Measurements from ENCODE around the gene PAPSS2. TPM values are rescaled to one million over a fixed set of nuclear protein-coding genes. Genes with fewer than 3 reads are reported as not detected.
A peak's percentile ranks its signal among the peaks of the same experiment; 100 is the strongest.
"Not testable (repeated sequence)": the region's sequence is repeated elsewhere in the genome, so short reads cannot be mapped to it uniquely, and the experiment has no call there.

The PAPSS2 gene
- total RNA-seq (84.2 TPM), polyA plus RNA-seq (ENCODE audit: insufficient read depth, low read depth, low replicate concordance) (23.5 TPM)
- long read RNA-seq, donor 1, partial matches to known transcripts = 0 of 1 reads
- long read RNA-seq, donor 1, other reads (novel, unspliced or antisense) = 0 of 1 reads
- long read RNA-seq, donor 2, partial matches to known transcripts = 0 of 1 reads
- long read RNA-seq, donor 2, other reads (novel, unspliced or antisense) = 0 of 1 reads
- long read RNA-seq, donor 3, transcript PAPSS2-201 (12 exons, 3,949 nt) = major isoform, 5 of 12 reads
- long read RNA-seq, donor 3, partial matches to known transcripts = 0 of 12 reads
- long read RNA-seq, donor 3, other reads (novel, unspliced or antisense) = 7 of 12 reads
- long read RNA-seq, donor 4, partial matches to known transcripts = 0 of 2 reads
- long read RNA-seq, donor 4, other reads (novel, unspliced or antisense) = 0 of 2 reads
- long read RNA-seq, donor 5 = 0 reads
- long read RNA-seq, donor 6, partial matches to known transcripts = 0 of 1 reads
- long read RNA-seq, donor 6, other reads (novel, unspliced or antisense) = 0 of 1 reads
- long read RNA-seq, donor 7, transcript PAPSS2-201 (12 exons, 3,949 nt) = major isoform, 29 of 50 reads
- long read RNA-seq, donor 7, partial matches to known transcripts = 11 of 50 reads
- long read RNA-seq, donor 7, other reads (novel, unspliced or antisense) = 10 of 50 reads
- long read RNA-seq, donor 8, partial matches to known transcripts = 0 of 3 reads
- long read RNA-seq, donor 8, other reads (novel, unspliced or antisense) = 0 of 3 reads
- long read RNA-seq, donor 9, partial matches to known transcripts = 0 of 1 reads
- long read RNA-seq, donor 9, other reads (novel, unspliced or antisense) = 0 of 1 reads
- long read RNA-seq, donor 10, partial matches to known transcripts = 6 of 7 reads
- long read RNA-seq, donor 10, other reads (novel, unspliced or antisense) = 0 of 7 reads

DNA sequence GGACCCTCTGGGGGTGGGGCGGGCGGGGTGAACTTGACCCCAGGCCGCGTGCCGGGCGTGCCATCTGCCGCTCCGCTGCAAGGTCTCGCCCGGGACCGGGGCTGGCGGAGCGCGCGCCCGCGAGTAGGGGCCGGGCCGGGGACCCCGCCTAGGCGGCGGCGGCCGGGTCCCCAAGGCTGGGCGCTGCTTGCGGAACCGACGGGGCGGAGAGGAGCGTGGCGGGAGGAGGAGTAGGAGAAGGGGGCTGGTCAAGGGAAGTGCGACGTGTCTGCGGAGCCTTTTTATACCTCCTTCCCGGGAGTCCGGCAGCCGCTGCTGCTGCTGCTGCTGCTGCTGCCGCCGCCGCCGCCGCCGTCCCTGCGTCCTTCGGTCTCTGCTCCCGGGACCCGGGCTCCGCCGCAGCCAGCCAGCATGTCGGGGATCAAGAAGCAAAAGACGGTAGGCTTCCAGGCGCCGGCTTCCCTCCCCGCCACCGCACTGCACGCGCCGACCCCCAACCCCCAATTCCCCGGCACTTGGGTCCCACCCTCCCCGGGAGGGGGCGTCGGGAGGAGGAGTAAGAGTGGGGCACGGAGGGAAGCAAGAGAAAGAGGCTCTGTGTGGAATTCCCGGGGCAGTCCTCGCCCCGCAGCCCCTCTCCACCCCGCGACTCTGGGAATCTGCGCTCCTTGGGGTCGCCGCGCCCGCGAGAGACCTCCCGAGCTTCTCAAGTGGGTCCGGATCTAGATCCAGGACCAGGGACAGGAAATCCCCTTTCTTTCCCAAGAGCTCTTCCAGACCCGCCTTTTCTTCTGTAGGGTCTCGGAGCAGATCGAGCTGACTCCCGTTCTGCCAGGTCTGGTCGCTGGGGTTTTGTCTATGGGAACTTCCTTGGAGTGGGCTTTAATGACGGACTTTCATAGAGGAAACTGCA is at the start of gene PAPSS2:
PAPSS2 (plus strand) TSS at position 308 of the 913 bp plus-strand sequence; CDS start at position 412, 104 bp downstream.
- Histone ChIP-seq H3K9me3 (ENCODE audit: control insufficient read depth in 2 of 3, insufficient read depth in 1 of 3, low read length in 3 of 3) (no peaks in the 10 kb centered on the region), H3K9ac (ENCODE audit: low read length in 3 of 3) (peak within 1 kb of the TSS; percentile 26 to 85 (median 83)), H3K27me3 (ENCODE audit: control insufficient read depth, insufficient read depth, low read length) (no peaks in the 10 kb centered on the region), H3K36me3 (ENCODE audit: control insufficient read depth in 2 of 3, insufficient read depth in 3 of 3, low read length in 3 of 3) (no peaks in the 10 kb centered on the region), H3K4me1 (ENCODE audit: control insufficient read depth in 2 of 3, insufficient read depth in 2 of 3, low read depth in 1 of 3, low read length in 3 of 3) (peaks cover 0 to 9% (median 3%) of the 10 kb centered on the region in 3 donors), H3K27ac (ENCODE audit: low read depth in 2 of 2, low read length in 2 of 2) (peak within 1 kb of the TSS; percentile 48 to 50), H3K4me3 (ENCODE audit: low read length in 3 of 3) (peak within 1 kb of the TSS; percentile 78 to 92 (median 88))
- peak; percentile 67 to 91 (median 76) for DNase-seq
- TF ChIP-seq CTCF (IDR thresholded peaks at IDR 0.05; ENCODE audit: borderline replicate concordance, extremely low read depth, insufficient read depth) = no peak
- intact Hi-C loops (cut with DNase I) = no loop called here
- no peak for FAIRE-seq

DNA sequence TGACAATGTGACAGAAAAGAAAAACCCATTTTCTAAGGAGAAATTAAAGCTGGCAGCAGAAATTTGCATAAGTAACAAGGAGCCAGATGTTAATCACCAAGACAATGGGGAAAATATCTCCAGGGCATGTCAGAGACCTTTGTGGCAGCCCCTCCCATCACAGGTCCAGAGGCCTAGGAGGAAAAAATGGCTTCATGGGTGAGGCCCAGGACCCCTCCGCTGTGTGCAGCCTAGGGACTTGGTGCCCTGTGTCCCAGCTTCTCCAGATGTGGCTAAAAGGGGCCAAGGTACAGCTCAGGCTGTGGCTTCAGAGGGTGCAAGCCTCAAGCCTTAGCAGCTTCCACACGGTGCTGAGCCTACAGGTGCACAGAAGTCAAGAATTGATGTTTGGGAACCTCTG is 48.3 kb upstream of the PAPSS2 start:
- H3K4me1 ChIP-seq (ENCODE audit: control insufficient read depth in 2 of 3, insufficient read depth in 2 of 3, low read depth in 1 of 3, low read length in 3 of 3); H3K27ac ChIP-seq (ENCODE audit: low read depth in 2 of 2, low read length in 2 of 2); H3K36me3 ChIP-seq (ENCODE audit: control insufficient read depth in 2 of 3, insufficient read depth in 3 of 3, low read length in 3 of 3); intact Hi-C loops (cut with DNase I); H3K9me3 ChIP-seq (ENCODE audit: control insufficient read depth in 2 of 3, insufficient read depth in 1 of 3, low read length in 3 of 3); H3K27me3 ChIP-seq (ENCODE audit: control insufficient read depth, insufficient read depth, low read length); H3K4me3 ChIP-seq (ENCODE audit: low read length in 3 of 3); DNase-seq; FAIRE-seq; H3K9ac ChIP-seq (ENCODE audit: low read length in 3 of 3): not testable (repeated sequence)

DNA sequence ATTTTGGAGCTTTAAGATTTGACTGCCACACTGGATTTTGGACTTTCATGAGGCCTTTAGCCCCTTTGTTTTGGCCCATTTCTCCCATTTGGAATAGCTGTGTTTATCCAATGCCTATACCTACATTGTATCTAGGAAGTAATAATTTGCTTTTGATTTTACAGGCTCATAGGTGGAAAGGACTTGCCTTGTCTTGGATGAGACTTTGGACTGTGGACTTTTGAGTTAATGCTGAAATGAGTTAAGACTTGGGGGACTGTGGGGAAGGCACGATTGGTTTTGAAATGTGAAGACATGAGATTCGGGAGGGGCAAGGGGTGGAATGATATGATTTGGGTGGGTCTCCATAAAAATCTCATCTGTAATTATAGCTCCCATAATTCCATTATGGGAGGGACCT is 47.6 kb upstream of the PAPSS2 start:
- Histone ChIP-seq H3K9me3 (ENCODE audit: control insufficient read depth in 2 of 3, insufficient read depth in 1 of 3, low read length in 3 of 3) (no peaks in the 10 kb centered on the region), H3K36me3 (ENCODE audit: control insufficient read depth in 2 of 3, insufficient read depth in 3 of 3, low read length in 3 of 3) (no peaks in the 10 kb centered on the region), H3K4me1 (ENCODE audit: control insufficient read depth in 2 of 3, insufficient read depth in 2 of 3, low read depth in 1 of 3, low read length in 3 of 3) (peaks cover 0 to 5% (median 0%) of the 10 kb centered on the region in 3 donors), H3K9ac (ENCODE audit: low read length in 3 of 3) (no peak overlapping the region), H3K27ac (ENCODE audit: low read depth in 2 of 2, low read length in 2 of 2) (no peak overlapping the region), H3K4me3 (ENCODE audit: low read length in 3 of 3) (no peak overlapping the region), H3K27me3 (ENCODE audit: control insufficient read depth, insufficient read depth, low read length) (no peaks in the 10 kb centered on the region)
- no peak for TF ChIP-seq CTCF (IDR thresholded peaks at IDR 0.05; ENCODE audit: borderline replicate concordance, extremely low read depth, insufficient read depth)
- DNase-seq (no peak), FAIRE-seq (no peak)
- intact Hi-C loops (cut with DNase I) = no loop called here
